ENCODE results near the gene AHCYL2.
"Not testable (repeated sequence)": the region's sequence is repeated elsewhere in the genome, so short reads cannot be mapped to it uniquely, and the experiment has no call there.

The AHCYL2 gene

GRCh38 chr7:129443612-129444011 lies 218.8 kb downstream of the AHCYL2 start:
- Histone ChIP-seq H3K36me3 (ENCODE audit: low read length) (no peaks in the 10 kb centered on the region), H3F3A (ENCODE audit: insufficient read depth) (no peaks in the 10 kb centered on the region), H4K20me1 (ENCODE audit: low read depth, low read length) (no peaks in the 10 kb centered on the region), H3K27ac (ENCODE audit: low read depth, low read length) (no peak overlapping the region), H3K9me3 (ENCODE audit: insufficient read depth, low read length) (no peaks in the 10 kb centered on the region), H3K4me2 (ENCODE audit: low read depth, low read length, poor library complexity, severe bottlenecking) (no peak overlapping the region), H3K27me3 (ENCODE audit: low read length) (no peaks in the 10 kb centered on the region), H3K4me3 (ENCODE audit: insufficient read depth, low read length, poor library complexity, severe bottlenecking) (no peak overlapping the region), H3K9ac (ENCODE audit: low read length) (no peak overlapping the region), H3K79me2 (ENCODE audit: insufficient read depth, low read length) (no peaks in the 10 kb centered on the region), H2AFZ (ENCODE audit: low read depth, low read length, severe bottlenecking) (no peak overlapping the region), H3K9me2 (replicated peaks; ENCODE audit: insufficient read depth, low read length) (no peaks in the 10 kb centered on the region)
- TF ChIP-seq EZH2phosphoT487 (conservative IDR thresholded peaks at IDR 0.05; ENCODE audit: low read length) = no peak
- TF ChIP-seq CTCF (IDR thresholded peaks at IDR 0.05; ENCODE audit: insufficient read depth, low read length, poor library complexity, severe bottlenecking) = no peak

GRCh38 chr7:129444776-129445175 lies 219.9 kb downstream of the AHCYL2 start:
- H3F3A ChIP-seq (ENCODE audit: insufficient read depth); H4K20me1 ChIP-seq (ENCODE audit: low read depth, low read length); H3K9me2 ChIP-seq (replicated peaks; ENCODE audit: insufficient read depth, low read length); H3K4me2 ChIP-seq (ENCODE audit: low read depth, low read length, poor library complexity, severe bottlenecking); H3K36me3 ChIP-seq (ENCODE audit: low read length); H3K9me3 ChIP-seq (ENCODE audit: insufficient read depth, low read length); H3K4me3 ChIP-seq (ENCODE audit: insufficient read depth, low read length, poor library complexity, severe bottlenecking); H3K27ac ChIP-seq (ENCODE audit: low read depth, low read length); H2AFZ ChIP-seq (ENCODE audit: low read depth, low read length, severe bottlenecking); H3K27me3 ChIP-seq (ENCODE audit: low read length); H3K79me2 ChIP-seq (ENCODE audit: insufficient read depth, low read length); H3K9ac ChIP-seq (ENCODE audit: low read length): not testable (repeated sequence)

- not testable (repeated sequence) for H3K36me3 ChIP-seq (ENCODE audit: low read length); H3K4me2 ChIP-seq (ENCODE audit: low read depth, low read length, poor library complexity, severe bottlenecking); H2AFZ ChIP-seq (ENCODE audit: low read depth, low read length, severe bottlenecking)
Measured at GRCh38 chr7:129446925-129447324, 222.1 kb downstream of the AHCYL2 start.

GRCh38 chr7:129447445-129447844 lies 222.6 kb downstream of the AHCYL2 start:
- H3K4me2 ChIP-seq (ENCODE audit: low read depth, low read length, poor library complexity, severe bottlenecking); H3K27me3 ChIP-seq (ENCODE audit: low read length); H2AFZ ChIP-seq (ENCODE audit: low read depth, low read length, severe bottlenecking); H3K36me3 ChIP-seq (ENCODE audit: low read length); H3K4me3 ChIP-seq (ENCODE audit: insufficient read depth, low read length, poor library complexity, severe bottlenecking); H3K27ac ChIP-seq (ENCODE audit: low read depth, low read length); H4K20me1 ChIP-seq (ENCODE audit: low read depth, low read length); H3K9me3 ChIP-seq (ENCODE audit: insufficient read depth, low read length); H3K9ac ChIP-seq (ENCODE audit: low read length); H3K79me2 ChIP-seq (ENCODE audit: insufficient read depth, low read length); H3K9me2 ChIP-seq (replicated peaks; ENCODE audit: insufficient read depth, low read length); H3F3A ChIP-seq (ENCODE audit: insufficient read depth): not testable (repeated sequence)

More at GRCh38 chr7:129446925-129447324, 222.1 kb downstream of the AHCYL2 start:
- H3K9ac ChIP-seq (ENCODE audit: low read length); H3K9me3 ChIP-seq (ENCODE audit: insufficient read depth, low read length); H3K4me3 ChIP-seq (ENCODE audit: insufficient read depth, low read length, poor library complexity, severe bottlenecking); H3K27me3 ChIP-seq (ENCODE audit: low read length); H3F3A ChIP-seq (ENCODE audit: insufficient read depth); H4K20me1 ChIP-seq (ENCODE audit: low read depth, low read length); H3K27ac ChIP-seq (ENCODE audit: low read depth, low read length); H3K9me2 ChIP-seq (replicated peaks; ENCODE audit: insufficient read depth, low read length); H3K79me2 ChIP-seq (ENCODE audit: insufficient read depth, low read length): not testable (repeated sequence)

GRCh38 chr7:129448608-129449007 lies 223.8 kb downstream of the AHCYL2 start:
- H3K27ac ChIP-seq (ENCODE audit: low read depth, low read length); H3K9ac ChIP-seq (ENCODE audit: low read length); H3K36me3 ChIP-seq (ENCODE audit: low read length); H3K9me3 ChIP-seq (ENCODE audit: insufficient read depth, low read length); H3K79me2 ChIP-seq (ENCODE audit: insufficient read depth, low read length); H3K27me3 ChIP-seq (ENCODE audit: low read length); H2AFZ ChIP-seq (ENCODE audit: low read depth, low read length, severe bottlenecking); H3K9me2 ChIP-seq (replicated peaks; ENCODE audit: insufficient read depth, low read length); H4K20me1 ChIP-seq (ENCODE audit: low read depth, low read length); H3K4me2 ChIP-seq (ENCODE audit: low read depth, low read length, poor library complexity, severe bottlenecking); H3F3A ChIP-seq (ENCODE audit: insufficient read depth); H3K4me3 ChIP-seq (ENCODE audit: insufficient read depth, low read length, poor library complexity, severe bottlenecking): not testable (repeated sequence)

Data from SU-DHL-6 (cell line).